ENCODE results near the gene ADAMTS9. TPM values are rescaled to one million over a fixed set of nuclear protein-coding genes. Genes with fewer than 3 reads are reported as not detected.

Gene ADAMTS9
- total and polyA plus RNA-seq, 12 donors = 9.7 to 102 (median 18.6) TPM

GRCh38 chr3:64654013-64654412 is 33.8 kb downstream of the ADAMTS9 start:
- Histone ChIP-seq H3K27me3 (no peaks in the 10 kb centered on the region), H3K9me3 (no peaks in the 10 kb centered on the region), H3K4me1 (peaks cover 2 to 39% (median 18%) of the 10 kb centered on the region in 9 donors), H3K36me3 (peaks cover 0 to 100% (median 38%) of the 10 kb centered on the region in 9 donors), H3K4me3 (no peak overlapping the region), H3K27ac (no peak overlapping the region)
- DNase-seq = no peak
- intact Hi-C loops (cut with DNase I) = loop anchor here in 1 of 10 donors (10.0 kb wide), 1 partner anchor 119 kb away; no protein-coding TSS in a partner anchor
- WGBS, 2 donors = 96 to 98% methylated on average over 5 of the region's 5 CpGs
- TF ChIP-seq CTCF (IDR thresholded peaks at IDR 0.05) = no peak
- no peak for ATAC-seq

- DNase-seq = no peak
- Histone ChIP-seq H3K36me3 (peaks cover 0 to 99% (median 38%) of the 10 kb centered on the region in 9 donors), H3K4me1 (peaks cover 2 to 39% (median 18%) of the 10 kb centered on the region in 9 donors), H3K27me3 (no peaks in the 10 kb centered on the region), H3K27ac (no peak overlapping the region), H3K4me3 (no peak overlapping the region), H3K9me3 (no peaks in the 10 kb centered on the region)
- WGBS, 2 donors = 64 to 83% methylated on average over 3 of the region's 3 CpGs
- ATAC-seq = no peak
- intact Hi-C loops (cut with DNase I) = loop anchor here in 1 of 10 donors (10.0 kb wide), 1 partner anchor 118 kb away; no protein-coding TSS in a partner anchor
- no peak for TF ChIP-seq CTCF (IDR thresholded peaks at IDR 0.05)
These were observed 34.7 kb downstream of the ADAMTS9 start for GRCh38 chr3:64653101-64653500.

GRCh38 chr3:64651741-64652241 is 36.0 kb downstream of the ADAMTS9 start:
- no peak for TF ChIP-seq CTCF (IDR thresholded peaks at IDR 0.05)
- Histone ChIP-seq H3K4me1 (peaks cover 2 to 39% (median 18%) of the 10 kb centered on the region in 9 donors), H3K27ac (peak overlapping the region in 4 of 10 donors; percentile 13 to 74 (median 58)), H3K36me3 (peaks cover 0 to 99% (median 49%) of the 10 kb centered on the region in 9 donors), H3K9me3 (no peaks in the 10 kb centered on the region), H3K4me3 (no peak overlapping the region), H3K27me3 (no peaks in the 10 kb centered on the region)
- DNase-seq = no peak
- peak in 3 of 8 donors; percentile 25 to 37 (median 27) for ATAC-seq
- intact Hi-C loops (cut with DNase I) = loop anchor here in 1 of 10 donors (10.0 kb wide), 1 partner anchor 117 kb away; no protein-coding TSS in a partner anchor
- WGBS, 2 donors = 39 to 43% methylated on average over 2 of the region's 2 CpGs

- ATAC-seq (peak in 3 of 8 donors; percentile 40 to 63 (median 58)), DNase-seq (no peak)
- no peaks in the 10 kb centered on the region for H3K27me3 ChIP-seq
- H3K4me3 ChIP-seq = no peak overlapping the region
- TF ChIP-seq CTCF (IDR thresholded peaks at IDR 0.05) = peak in 6 of 9 donors; percentile 15 to 62 (median 34)
- intact Hi-C loops (cut with DNase I) = loop anchor here in 1 of 10 donors (10.0 kb wide), 1 partner anchor 117 kb away; no protein-coding TSS in a partner anchor
- peak overlapping the region in 4 of 10 donors; percentile 52 to 74 (median 58) for H3K27ac ChIP-seq
- H3K4me1 ChIP-seq = peaks cover 2 to 39% (median 18%) of the 10 kb centered on the region in 9 donors
- peaks cover 0 to 99% (median 50%) of the 10 kb centered on the region in 9 donors for H3K36me3 ChIP-seq
- H3K9me3 ChIP-seq = no peaks in the 10 kb centered on the region
- WGBS, 2 donors = 62 to 70% methylated on average over 3 of the region's 3 CpGs
These were observed 36.5 kb downstream of the ADAMTS9 start for GRCh38 chr3:64651303-64651702.
